Embryonic facial prominence (tissue), 1 donor: ENCODE measurements around the gene KRTAP29-1.
A peak's percentile ranks its signal among the peaks of the same experiment; 100 is the strongest.
"Not testable (repeated sequence)": the region's sequence is repeated elsewhere in the genome, so short reads cannot be mapped to it uniquely, and the experiment has no call there.

Experiments
- DNase-seq: peaks from one replicate; pipeline ENCODE4 v3.0.0-alpha.2; 2016; ENCODE audit errors: extremely low spot score

KRTAP29-1 gene

DNA sequence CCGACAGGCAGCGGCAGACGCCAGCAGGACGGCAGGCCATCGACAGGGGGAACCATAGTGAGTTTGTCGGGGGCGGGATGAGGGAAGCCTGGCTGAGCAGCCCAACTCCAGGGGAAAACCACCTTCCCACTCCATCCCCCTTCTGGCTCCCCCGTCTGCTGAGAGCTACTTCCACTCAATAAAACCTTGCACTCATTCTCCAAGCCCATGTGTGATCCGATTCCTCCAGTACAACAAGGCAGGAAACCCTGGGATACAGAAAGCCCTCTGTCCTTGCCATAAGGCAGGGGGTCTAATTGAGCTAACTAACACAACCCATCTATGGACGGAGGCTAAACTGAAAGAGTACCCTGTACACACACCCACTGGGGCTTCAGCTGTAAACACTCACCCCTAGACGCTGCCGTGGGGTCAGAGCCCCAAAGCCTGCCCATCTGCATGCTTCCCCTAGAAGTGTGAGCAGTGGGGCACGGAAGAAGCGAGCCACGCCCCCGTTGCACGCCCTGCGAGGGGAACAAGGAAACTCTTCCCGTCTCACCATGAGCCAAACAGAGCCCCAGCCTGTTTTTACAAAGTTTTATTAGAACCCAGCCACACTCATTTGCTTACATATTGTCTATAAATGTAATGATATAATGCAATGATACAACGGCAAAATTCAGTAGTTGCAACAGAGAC, 4.1 kb downstream of the KRTAP29-1 start:
- DNase-seq: no peak

DNA sequence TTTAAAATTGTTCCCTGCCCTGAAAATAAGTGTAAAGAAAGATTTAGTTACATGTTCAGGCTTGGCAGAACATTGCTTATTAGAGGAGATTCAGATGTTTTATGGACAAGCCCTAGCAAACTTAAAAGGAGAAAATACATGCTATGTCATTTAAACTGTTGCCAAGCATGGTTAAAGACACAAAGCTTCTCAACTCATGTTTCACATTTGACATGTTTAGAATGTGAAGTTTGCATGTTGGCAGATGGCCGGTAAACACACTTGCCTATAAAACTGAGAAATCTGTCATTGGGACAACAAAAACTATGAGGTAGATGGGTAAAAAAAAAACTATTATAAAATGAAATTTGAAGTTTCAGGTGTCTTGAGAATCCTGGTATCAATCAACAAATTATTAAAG, 5.8 kb downstream of the KRTAP29-1 start:
- DNase-seq: peak; percentile 8

DNA sequence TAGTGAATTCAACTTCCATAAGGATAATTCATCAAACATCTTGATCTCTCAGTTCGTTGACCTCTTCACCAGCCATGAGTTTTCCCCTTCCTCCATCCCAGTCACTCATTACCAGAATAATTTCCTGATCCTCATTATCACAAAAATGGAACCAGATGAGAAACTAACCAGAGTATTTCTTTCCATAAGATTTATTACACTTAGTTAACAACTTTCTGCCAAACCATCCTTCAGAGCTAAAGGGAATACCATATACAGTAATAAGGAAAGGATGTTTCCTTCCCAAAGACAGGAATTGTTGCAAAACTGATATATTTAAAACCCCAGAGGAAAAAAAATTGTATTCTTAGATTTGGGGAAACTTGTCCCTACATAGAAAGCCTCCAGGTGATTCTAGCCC, 8.6 kb downstream of the KRTAP29-1 start:
- DNase-seq: no peak

DNA sequence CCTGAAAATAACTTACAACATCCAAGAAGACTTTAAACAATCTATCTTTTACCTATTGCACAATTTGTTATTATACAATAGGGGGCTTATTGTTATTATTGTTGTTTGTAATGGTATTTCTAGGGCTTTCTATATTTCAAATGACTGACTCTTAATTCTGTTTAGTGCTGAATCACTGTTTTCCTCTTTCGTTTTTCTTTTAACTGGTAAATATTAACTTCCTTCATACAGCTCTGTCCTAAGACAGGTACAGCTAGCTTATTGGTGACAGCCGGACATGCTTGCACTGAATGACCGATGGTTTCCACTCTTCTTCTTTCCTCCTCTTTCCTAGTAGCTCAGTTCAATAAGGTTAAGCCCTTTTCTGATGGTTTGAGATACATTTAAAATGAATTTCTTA, 15.6 kb downstream of the KRTAP29-1 start:
- DNase-seq: no peak

DNA sequence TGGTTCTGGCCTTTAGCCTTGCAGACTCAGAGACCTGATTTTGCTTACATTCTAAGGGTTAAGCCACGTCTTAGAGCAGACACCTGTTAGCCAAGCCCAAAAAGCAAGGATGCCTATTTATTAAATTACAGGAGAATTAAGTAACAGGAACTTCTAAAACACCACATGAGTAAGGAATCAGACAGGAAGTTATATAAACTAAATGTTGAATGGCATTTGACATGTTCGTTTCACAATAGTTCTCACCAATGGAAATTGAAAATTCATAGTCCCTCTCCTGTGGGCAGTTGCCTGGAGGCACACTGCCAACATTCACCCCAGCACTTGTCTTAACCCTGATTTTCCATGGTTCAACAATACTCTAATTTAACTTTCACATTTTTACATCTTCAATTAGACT, 18.1 kb downstream of the KRTAP29-1 start:
- no peak for DNase-seq

DNA sequence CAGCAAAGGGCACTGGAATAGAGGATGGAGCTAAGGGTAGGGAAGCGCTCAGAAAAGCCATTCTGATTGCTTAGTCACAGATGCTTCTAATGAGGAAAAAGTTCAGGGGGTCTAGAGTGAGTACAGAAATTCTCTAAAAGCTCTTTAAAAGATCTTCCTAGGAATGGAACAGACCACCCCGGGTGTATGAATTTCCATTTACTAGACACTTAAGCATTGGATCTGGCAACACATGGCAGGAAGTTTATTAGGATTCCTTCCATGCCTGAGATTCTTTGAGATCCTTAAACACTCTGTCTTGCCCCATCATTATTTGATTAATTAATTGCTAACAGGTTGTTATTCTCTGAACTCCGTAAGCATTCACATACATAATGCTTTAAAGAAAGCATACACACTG, 18.6 kb downstream of the KRTAP29-1 start:
- DNase-seq: no peak

DNA sequence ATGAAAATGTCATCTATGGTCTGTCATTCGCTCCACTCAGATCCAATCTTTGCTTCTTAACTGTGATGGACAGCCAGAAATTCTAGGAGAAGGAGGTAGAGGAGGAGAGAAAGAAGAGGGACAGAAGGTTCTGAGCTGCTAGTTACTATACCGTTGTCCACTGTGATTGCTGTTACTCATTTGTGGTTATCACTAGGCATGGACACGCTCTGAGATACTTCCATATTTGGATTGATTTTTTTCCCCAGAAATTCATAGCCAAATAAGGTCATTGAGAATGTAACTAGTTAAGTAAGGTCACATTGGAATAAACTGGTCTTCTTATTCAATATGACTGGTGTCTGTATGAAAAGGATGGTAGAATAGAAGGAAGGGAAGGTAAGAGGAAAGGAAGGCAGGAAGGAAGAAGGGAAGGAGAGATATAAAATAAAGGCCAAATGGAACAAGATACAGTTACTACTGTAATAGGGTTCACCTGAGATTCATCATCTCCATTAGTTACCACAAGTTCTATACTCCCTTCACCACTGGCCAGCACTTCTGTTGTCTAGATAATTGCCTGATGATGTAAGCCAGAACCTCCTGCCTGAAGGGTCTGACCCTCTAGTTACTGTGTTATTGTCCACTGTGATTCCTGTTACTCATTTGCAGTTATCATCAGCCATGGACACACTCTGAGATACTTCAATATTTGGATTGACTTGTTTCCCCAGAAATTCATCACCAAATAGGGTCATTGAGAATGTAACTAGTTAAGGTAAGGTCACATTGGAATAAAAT, 24.3 kb downstream of the KRTAP29-1 start:
- DNase-seq: no peak

DNA sequence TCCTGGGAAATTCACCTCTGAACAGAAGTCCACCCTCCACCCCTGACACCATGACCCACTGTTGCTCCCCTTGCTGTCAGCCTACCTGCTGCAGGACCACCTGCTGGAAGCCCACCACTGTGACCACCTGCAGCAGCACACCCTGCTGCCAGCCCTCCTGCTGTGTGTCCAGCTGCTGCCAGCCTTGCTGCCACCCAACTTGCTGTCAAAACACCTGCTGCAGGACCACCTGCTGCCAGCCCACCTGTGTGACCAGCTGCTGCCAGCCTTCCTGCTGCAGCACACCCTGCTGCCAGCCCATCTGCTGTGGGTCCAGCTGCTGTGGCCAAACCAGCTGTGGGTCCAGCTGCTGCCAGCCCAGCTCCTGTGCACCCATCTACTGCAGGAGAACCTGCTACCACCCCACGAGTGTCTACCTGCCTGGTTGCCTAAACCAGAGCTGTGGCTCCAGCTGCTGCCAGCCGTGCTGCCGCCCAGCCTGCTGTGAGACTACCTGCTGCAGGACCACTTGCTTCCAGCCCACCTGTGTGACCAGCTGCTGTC, 26.9 kb downstream of the KRTAP29-1 start, which contains the start of gene KRTAP9-7:
TSS of gene KRTAP9-7 (plus strand) at position 51 of the 543 bp plus-strand sequence. CDS start at position 51, 0 bp downstream.
- DNase-seq: not testable (repeated sequence)

DNA sequence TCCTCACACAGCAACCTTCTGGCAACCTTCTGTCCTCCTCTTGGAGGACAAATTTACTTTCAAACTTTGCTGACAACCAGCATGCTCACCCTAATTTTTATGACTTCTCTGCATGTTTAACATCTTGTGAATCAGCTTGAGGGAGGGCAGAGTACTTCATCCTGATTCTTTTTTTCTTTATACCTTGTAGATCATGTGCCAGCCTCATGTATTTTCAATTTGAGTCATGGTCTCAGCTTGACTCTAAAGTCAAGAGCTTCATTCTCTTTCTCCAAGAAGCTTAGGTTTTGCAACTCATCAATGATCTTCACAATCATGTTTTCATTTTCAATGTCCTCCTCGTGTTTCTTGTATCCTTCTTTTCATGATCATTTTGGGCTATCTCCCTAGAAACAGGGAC, 30.8 kb downstream of the KRTAP29-1 start:
- no peak for DNase-seq

DNA sequence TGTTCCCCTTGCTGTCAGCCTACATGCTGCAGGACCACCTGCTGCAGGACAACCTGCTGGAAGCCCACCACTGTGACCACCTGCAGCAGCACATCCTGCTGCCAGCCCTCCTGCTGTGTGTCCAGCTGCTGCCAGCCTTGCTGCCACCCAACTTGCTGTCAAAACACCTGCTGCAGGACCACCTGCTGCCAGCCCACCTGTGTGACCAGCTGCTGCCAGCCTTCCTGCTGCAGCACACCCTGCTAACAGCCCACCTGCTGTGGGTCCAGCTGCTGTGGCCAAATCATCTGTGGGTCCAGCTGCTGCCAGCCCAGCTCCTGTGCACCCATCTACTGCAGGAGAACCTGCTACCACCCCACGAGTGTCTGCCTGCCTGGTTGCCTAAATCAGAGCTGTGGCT, 31.3 kb downstream of the KRTAP29-1 start:
- DNase-seq: not testable (repeated sequence)

DNA sequence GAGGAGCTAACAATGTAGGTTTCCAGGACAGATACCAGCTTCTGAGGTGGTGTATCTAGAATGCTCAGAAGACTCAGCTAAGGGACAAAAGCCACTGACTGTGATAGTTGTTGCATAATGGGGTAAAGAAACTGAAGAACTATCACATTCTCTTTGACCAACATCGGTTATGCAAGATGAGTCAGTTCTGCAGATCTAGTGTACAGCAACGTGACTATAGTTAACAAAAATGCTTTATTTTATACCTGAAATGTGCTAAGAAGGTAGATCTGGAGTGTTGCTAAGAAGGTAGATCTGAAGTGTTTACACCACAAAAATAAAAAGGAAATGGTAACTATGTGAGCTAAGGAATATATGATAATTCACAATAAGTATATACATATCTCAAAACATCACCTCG, 34.9 kb downstream of the KRTAP29-1 start:
- no peak for DNase-seq

DNA sequence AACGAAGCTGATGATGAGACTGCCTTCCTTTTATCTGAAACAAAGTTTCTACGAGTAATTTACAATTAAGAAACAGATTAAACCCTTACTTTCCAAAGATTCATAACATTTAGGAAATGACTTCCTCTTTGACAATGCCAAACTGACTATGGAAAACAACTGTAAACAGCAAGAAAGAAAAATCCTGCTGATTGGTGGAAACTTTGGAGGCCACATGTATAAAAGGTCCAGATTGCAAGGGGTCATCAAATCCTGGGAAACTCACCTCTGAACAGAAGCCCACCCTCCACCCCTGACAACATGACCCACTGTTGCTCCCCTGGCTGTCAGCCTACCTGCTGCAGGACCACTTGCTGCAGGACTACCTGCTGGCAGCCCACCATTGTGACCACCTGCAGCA, 37.6 kb downstream of the KRTAP29-1 start, which contains the start of gene KRTAP9-6:
TSS of gene KRTAP9-6 (plus strand) at position 301 of the 400 bp plus-strand sequence. CDS start at position 301, 0 bp downstream.
- no peak for DNase-seq

DNA sequence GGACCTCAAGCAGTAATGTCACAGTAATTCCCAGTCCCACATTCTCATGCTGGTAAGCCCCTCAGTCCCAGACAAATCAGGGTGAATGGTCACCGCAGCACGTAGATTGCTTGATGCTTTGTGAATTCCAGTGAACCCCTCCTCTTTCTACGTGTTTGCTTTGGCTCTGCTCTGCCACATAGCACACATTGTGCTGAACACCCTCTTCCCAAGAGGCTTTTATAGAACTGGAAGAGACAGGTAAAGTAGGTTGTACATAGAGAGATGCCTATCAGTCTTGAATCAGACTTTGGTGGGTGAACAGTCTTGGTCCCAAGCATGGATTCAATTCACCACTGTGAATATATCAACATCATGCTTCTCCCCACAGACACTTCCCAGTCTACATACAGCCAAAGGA, 38.1 kb downstream of the KRTAP29-1 start:
- no peak for DNase-seq

DNA sequence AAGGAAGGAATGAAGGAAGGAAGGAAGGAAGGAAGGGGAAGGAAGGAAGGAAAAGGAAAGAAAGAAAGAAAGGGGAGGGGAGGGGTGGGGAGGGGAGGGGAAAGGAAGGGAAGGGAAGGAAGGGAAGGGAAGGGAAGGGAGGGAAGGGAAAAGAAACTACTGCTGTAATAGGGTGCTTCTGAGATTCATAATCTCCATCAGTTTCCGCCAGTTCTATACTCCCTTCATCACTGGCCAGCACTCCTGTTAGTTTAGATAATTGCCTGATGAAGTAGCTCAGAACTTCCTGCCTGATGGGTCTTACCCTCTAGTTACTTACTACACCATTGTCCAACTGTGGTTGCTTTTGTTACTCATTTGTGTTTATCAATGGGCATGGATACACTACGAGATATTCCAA, 39.4 kb downstream of the KRTAP29-1 start:
- no peak for DNase-seq

DNA sequence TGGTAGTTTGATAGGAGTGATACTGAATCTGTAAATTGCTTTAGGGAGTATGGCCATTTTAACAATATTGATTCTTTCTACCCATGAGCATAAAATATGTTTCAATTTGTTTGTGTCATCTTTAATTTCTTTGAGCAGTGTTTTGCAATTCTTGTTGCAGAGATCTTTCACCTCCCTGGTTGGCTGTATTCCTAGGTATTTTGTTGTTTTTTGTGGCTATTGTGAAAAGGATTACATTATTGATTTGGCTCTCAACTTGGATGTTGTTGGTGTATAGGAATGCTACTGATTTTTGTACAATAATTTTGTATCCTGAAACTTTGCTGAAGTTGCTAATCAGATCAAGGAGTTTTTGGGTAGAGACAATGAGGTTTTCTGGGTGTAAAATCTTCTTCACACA, 44.2 kb downstream of the KRTAP29-1 start:
- DNase-seq: no peak

DNA sequence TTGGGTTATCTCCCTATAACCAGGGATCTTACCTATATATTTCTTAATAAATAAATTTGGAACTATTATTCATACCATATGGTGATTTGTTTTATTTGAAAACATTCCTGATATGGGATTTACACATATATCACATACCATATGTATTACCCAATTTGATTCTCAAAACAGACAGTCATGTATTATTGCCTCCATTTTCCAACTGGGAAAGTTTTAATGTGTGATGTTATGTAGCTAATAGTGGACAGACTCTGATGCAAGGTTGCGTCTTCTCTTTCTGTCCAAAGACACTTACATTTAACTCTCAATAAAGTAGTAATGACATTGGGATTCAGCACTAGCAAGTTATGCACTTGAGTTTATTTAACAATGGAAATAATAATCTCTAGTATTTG, 46.4 kb downstream of the KRTAP29-1 start:
- DNase-seq: no peak

DNA sequence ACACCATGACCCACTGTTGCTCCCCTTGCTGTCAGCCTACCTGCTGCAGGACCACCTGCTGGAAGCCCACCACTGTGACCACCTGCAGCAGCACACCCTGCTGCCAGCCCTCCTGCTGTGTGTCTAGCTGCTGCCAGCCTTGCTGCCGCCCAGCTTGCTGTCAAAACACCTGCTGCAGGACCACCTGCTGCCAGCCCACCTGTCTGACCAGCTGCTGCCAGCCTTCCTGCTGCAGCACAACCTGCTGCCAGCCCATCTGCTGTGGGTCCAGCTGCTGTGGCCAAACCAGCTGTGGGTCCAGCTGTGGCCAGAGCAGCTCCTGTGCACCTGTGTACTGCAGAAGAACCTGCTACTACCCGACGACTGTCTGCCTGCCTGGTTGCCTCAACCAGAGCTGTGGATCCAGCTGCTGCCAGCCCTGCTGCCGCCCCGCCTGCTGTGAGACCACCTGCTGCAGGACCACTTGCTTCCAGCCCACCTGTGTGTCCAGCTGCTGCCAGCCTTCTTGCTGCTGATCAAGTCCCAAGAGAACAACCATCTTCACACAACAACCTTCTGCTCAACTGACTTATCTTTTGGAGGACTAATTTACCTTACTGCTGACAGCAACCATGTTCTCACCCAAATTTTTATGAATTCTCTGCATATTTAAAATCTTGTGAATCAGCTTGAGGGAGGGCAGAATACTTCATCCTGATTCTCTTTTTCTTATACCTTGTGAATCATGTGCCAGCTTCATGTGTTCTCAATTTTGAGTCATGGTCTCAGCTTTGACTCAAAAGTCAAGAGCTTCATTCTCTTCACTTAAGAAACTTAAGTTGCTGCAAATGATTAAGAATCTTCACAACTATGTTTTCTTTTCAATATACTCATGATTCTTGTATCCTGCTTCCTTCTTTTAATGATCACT, 47.0 kb downstream of the KRTAP29-1 start, which contains the start of gene KRTAP9-9:
TSS of gene KRTAP9-9 (plus strand) at position 4 of the 910 bp plus-strand sequence.
- DNase-seq: not testable (repeated sequence)

DNA sequence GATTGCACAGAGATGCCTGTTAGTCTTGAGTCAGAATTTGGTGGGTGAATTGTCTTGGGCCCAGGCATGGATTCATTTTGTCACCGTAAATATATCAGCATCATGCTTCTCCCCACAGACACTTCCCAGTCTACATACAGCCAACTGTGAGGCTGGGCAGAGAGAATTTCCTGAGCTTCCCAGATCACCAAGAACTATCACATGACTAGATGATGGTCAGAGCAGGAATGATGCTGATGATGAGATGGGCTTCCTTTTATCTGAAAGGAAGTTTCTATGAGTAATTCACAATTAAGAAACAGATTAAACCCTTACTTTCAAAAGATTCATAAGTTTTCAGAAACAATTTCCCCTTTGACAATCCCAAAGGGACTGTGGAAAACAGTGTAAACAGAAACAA, 47.8 kb downstream of the KRTAP29-1 start:
- DNase-seq: no peak
